Loucy (cell line): ENCODE data around the gene MYO1E.

Experiments
- H2AFZ ChIP-seq: fragments of 200-600 bp; sonication (generic); 2 replicates; pipeline ENCODE4 v1.6.0; 2016; ENCODE audit warnings: antibody characterized with exemption, mild to moderate bottlenecking, low read length, moderate library complexity
- H3F3A ChIP-seq: fragments of 200-600 bp; 2 replicates; pipeline ENCODE4 v1.6.0; 2016; ENCODE audit warnings: antibody characterized with exemption, low read depth, mild to moderate bottlenecking
- H3K27me3 ChIP-seq: fragments of 200-600 bp; sonication (generic); 2 replicates; pipeline ENCODE4 v1.6.1; 2014; ENCODE audit warnings: low read length, mild to moderate bottlenecking; ENCODE audit not compliant: insufficient read depth, poor library complexity, severe bottlenecking
- H3K36me3 ChIP-seq: fragments of 200-600 bp; sonication (generic); 2 replicates; pipeline ENCODE4 v1.6.1; 2016; ENCODE audit warnings: low read length; ENCODE audit not compliant: insufficient read depth
- H3K4me1 ChIP-seq: fragments of 200-600 bp; sonication (generic); 2 replicates; pipeline ENCODE4 v1.5.1; 2014; ENCODE audit warnings: low read length, mild to moderate bottlenecking; ENCODE audit not compliant: insufficient read depth, poor library complexity, severe bottlenecking
- H3K4me2 ChIP-seq: fragments of 200-600 bp; sonication (generic); 2 replicates; pipeline ENCODE4 v1.6.0; 2014; ENCODE audit warnings: antibody characterized with exemption, low read length, low read depth, mild to moderate bottlenecking; ENCODE audit not compliant: poor library complexity, severe bottlenecking
- H3K4me3 ChIP-seq: fragments of 200-600 bp; sonication (generic); 2 replicates; pipeline ENCODE4 v1.5.1; 2014; ENCODE audit warnings: low read length, mild to moderate bottlenecking, mixed read lengths; ENCODE audit not compliant: poor library complexity, severe bottlenecking
- H3K79me2 ChIP-seq: fragments of 200-600 bp; sonication (generic); 2 replicates; pipeline ENCODE4 v1.6.1; 2014; ENCODE audit warnings: low read length; ENCODE audit not compliant: insufficient read depth
- H3K9ac ChIP-seq: fragments of 200-600 bp; sonication (generic); 2 replicates; pipeline ENCODE4 v1.6.0; 2014; ENCODE audit warnings: mild to moderate bottlenecking, low read depth, low read length, moderate library complexity; ENCODE audit not compliant: poor library complexity, severe bottlenecking
- H3K9me2 ChIP-seq: fragments of 200-600 bp; sonication (generic); replicated peaks from 2 replicates; pipeline ENCODE4 v1.6.1; 2016; ENCODE audit warnings: low read depth, low read length, mixed read lengths
- H3K9me3 ChIP-seq: fragments of 200-600 bp; sonication (generic); 2 replicates; pipeline ENCODE4 v1.6.1; 2014; ENCODE audit warnings: mild to moderate bottlenecking, antibody characterized with exemption, low read length, low read depth; ENCODE audit not compliant: insufficient read depth
- H4K20me1 ChIP-seq: fragments of 200-600 bp; sonication (generic); 2 replicates; pipeline ENCODE4 v1.6.0; 2014; ENCODE audit warnings: antibody characterized with exemption, low read length, mild to moderate bottlenecking; ENCODE audit not compliant: insufficient read depth, poor library complexity, severe bottlenecking
- EZH2phosphoT487 ChIP-seq: fragments of 200-600 bp; IDR thresholded peaks from 2 replicates; pipeline ENCODE4 v1.6.1; 2018; ENCODE audit warnings: antibody characterized with exemption, mild to moderate bottlenecking, moderate library complexity, borderline replicate concordance
- TF ChIP-seq, protein P1 (sequence below): fragments of 200-600 bp; sonication (generic); conservative IDR thresholded peaks from 2 replicates; pipeline ENCODE4 v1.5.1; 2014; ENCODE audit warnings: mild to moderate bottlenecking, antibody characterized with exemption, low read length

The MYO1E gene

DNA sequence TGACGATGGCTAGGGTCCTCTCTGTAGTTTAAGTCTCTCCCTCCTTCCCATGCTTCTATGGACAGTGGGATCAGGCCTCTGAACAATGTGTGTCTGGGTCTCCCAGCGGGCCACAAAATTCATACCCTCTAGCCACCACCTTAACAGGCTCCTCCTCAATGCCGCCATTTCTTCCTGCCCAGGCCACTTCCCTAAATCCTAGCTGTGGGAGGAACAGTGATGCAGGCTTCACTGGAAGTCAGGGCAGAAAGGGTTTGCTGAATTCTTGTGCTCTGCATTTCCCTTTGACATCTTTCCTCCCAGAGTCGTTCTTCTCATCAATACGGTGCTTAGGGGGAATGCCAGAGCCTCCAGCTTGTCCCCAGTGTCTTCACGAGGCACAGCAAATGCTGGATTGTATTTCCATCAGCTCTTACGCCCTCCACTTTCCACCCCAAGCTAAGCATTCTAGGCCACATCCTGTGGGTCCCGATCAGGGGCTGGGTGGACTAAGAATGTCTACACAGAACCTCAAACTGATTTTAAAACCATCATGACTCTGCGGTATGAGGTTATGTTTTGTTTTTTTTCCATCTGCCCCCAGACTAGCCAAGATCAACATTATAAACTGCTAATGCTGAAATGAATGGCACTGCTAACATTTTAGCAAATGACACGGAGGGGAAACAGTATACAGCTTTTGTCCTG, 177.9 kb downstream of the MYO1E start:
- no peaks in the 10 kb centered on the region for H3K36me3 ChIP-seq
- no peak overlapping the region for H3K4me3 ChIP-seq
- no peaks in the 10 kb centered on the region for H4K20me1 ChIP-seq

DNA sequence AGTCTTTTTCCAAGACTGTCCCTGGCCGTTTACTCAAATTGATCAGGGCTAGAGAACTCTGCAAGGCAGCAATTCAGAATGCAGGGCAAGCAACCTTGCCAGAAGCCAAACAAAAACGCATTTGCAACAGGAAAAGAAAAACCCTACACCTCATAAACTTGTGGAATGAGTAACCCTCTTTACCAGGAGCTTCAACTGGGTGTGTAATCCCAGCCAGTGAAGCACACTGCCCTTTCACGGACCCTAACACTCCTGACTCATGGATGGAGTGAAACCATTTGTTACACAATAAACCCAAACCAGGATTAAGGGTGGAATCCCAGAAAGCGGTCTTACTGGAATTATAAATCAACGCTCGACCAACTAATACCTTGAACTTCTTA, 180.8 kb downstream of the MYO1E start:
- TF ChIP-seq EZH2phosphoT487 = no peak
- TF ChIP-seq, protein P1, sequence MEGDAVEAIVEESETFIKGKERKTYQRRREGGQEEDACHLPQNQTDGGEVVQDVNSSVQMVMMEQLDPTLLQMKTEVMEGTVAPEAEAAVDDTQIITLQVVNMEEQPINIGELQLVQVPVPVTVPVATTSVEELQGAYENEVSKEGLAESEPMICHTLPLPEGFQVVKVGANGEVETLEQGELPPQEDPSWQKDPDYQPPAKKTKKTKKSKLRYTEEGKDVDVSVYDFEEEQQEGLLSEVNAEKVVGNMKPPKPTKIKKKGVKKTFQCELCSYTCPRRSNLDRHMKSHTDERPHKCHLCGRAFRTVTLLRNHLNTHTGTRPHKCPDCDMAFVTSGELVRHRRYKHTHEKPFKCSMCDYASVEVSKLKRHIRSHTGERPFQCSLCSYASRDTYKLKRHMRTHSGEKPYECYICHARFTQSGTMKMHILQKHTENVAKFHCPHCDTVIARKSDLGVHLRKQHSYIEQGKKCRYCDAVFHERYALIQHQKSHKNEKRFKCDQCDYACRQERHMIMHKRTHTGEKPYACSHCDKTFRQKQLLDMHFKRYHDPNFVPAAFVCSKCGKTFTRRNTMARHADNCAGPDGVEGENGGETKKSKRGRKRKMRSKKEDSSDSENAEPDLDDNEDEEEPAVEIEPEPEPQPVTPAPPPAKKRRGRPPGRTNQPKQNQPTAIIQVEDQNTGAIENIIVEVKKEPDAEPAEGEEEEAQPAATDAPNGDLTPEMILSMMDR = no peak
- Histone ChIP-seq H3F3A (no peaks in the 10 kb centered on the region), H3K9ac (no peak overlapping the region), H3K4me3 (no peak overlapping the region), H3K36me3 (no peaks in the 10 kb centered on the region), H3K9me2 (no peaks in the 10 kb centered on the region), H3K9me3 (no peaks in the 10 kb centered on the region), H3K27me3 (no peaks in the 10 kb centered on the region), H3K79me2 (no peaks in the 10 kb centered on the region), H3K4me1 (no peaks in the 10 kb centered on the region), H3K4me2 (no peak overlapping the region), H4K20me1 (no peaks in the 10 kb centered on the region), H2AFZ (no peak overlapping the region)

More for the DNA sequence above, 177.9 kb downstream of the MYO1E start:
- no peaks in the 10 kb centered on the region for H3F3A ChIP-seq
- H3K9me3 ChIP-seq = no peaks in the 10 kb centered on the region
- no peaks in the 10 kb centered on the region for H3K9me2 ChIP-seq
- H3K79me2 ChIP-seq = no peaks in the 10 kb centered on the region
- no peak overlapping the region for H2AFZ ChIP-seq
- no peaks in the 10 kb centered on the region for H3K27me3 ChIP-seq
- H3K4me1 ChIP-seq = no peaks in the 10 kb centered on the region
- TF ChIP-seq, protein P1 = no peak
- TF ChIP-seq EZH2phosphoT487 = no peak
- no peak overlapping the region for H3K9ac ChIP-seq
- H3K4me2 ChIP-seq = no peak overlapping the region

DNA sequence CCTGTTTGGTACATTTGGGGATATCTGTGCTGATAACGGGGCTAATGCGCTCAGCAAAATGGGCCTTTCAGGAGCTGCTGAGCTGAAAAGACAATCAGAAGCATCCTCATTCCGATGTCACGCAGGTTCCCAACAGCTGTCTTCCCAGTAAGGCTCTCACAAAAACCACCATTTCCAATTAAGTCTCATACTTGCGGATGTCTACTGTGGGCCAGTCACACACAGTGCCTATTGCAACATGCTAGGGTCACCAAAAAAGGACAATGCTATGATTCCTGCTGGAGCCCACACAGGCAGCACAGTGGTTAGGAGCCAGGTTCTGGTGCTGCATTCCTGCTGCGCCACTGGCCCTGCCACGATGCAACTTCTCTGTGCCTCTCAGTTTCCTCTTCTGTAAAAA, 182.4 kb downstream of the MYO1E start:
- Histone ChIP-seq H3K9me3 (no peaks in the 10 kb centered on the region), H4K20me1 (no peaks in the 10 kb centered on the region), H3K79me2 (no peaks in the 10 kb centered on the region), H3K27me3 (no peaks in the 10 kb centered on the region), H3K9me2 (no peaks in the 10 kb centered on the region), H3K4me1 (no peaks in the 10 kb centered on the region), H3K36me3 (no peaks in the 10 kb centered on the region), H3K9ac (no peak overlapping the region), H3K4me2 (no peak overlapping the region), H3K4me3 (no peak overlapping the region), H2AFZ (no peak overlapping the region), H3F3A (no peaks in the 10 kb centered on the region)
- TF ChIP-seq, protein P1 = no peak
